ENCODE data around the gene CCDC57. TPM values are rescaled to one million over a fixed set of nuclear protein-coding genes. Genes with fewer than 3 reads are reported as not detected.
"Not testable (repeated sequence)": the region's sequence is repeated elsewhere in the genome, so short reads cannot be mapped to it uniquely, and the experiment has no call there.

Gene CCDC57
- total and polyA plus RNA-seq, 2 of the 4 experiments (the other 2 are of a cell fraction), result 7.3 to 31.3 TPM

DNA sequence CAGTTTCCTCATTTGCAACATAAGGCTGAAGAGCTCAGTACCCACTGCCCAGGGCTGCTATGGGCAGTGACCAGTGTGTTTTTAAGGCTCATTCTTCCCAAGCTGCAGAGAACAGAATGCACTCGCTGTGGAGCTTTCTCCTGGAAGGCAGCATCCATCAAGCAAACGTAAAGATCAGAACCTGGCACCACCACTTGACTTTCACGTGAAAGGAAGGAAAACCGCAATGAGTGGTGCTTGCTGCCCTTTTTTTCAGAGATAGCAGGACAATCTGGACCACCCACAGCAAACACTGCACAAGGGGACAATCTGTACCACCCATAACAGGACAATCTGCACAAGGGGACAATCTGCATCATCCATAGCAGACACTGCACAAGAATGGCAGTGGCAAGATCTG lies 49.7 kb upstream of the CCDC57 start:
- H3K79me1 ChIP-seq (ENCODE audit: low read depth in 1 of 2, low read length in 2 of 2), result peaks cover 29 to 87% of the 10 kb centered on the region in 2 experiments
- no peak for TF ChIP-seq SMC3 (IDR thresholded peaks at IDR 0.05; ENCODE audit: low read depth, low read length)
- H2BK120ac ChIP-seq (ENCODE audit: low read depth, low read length), result no peak overlapping the region
- no peak overlapping the region for H3K27ac ChIP-seq (ENCODE audit: insufficient read depth, low read length)
- no peak overlapping the region for H2AK5ac ChIP-seq (ENCODE audit: low read depth, low read length)
- CTCF ChIA-PET, result no interaction called here
- dilution Hi-C loops (cut with HindIII; ENCODE audit: low sequenced_read_pairs, unreplicated experiment) (no loop called here), in situ Hi-C loops (cut with MboI; ENCODE audit: low sequenced_read_pairs) (no loop called here), intact Hi-C loops (cut with micrococcal nuclease) (no loop called here)
- H2BK5ac ChIP-seq (ENCODE audit: low read depth, low read length, poor library complexity, severe bottlenecking), result no peak overlapping the region
- H3K9me1 ChIP-seq (ENCODE audit: insufficient read depth, low read length), result peaks cover 40% of the 10 kb centered on the region
- H3K14ac ChIP-seq (replicated peaks; ENCODE audit: low read depth, low read length), result no peak overlapping the region
- no peaks in the 10 kb centered on the region for H3K27me3 ChIP-seq (ENCODE audit: control insufficient read depth, insufficient read depth, low read length)
- H3K18ac ChIP-seq (ENCODE audit: low read depth, low read length), result no peak overlapping the region
- no peak overlapping the region for H4K8ac ChIP-seq (ENCODE audit: low read depth in 2 of 2, low read length in 2 of 2)
- H3K4me3 ChIP-seq (ENCODE audit: insufficient read depth, low read depth, low read length), result no peak overlapping the region
- H3K36me3 ChIP-seq (ENCODE audit: control insufficient read depth, insufficient read depth, low read length), result peaks cover 80% of the 10 kb centered on the region
- ATAC-seq (ENCODE audit: low read depth) (no peak), DNase-seq (no peak)
- H4K5ac ChIP-seq (ENCODE audit: low read depth, low read length), result no peak overlapping the region
- no peak overlapping the region for H3K56ac ChIP-seq (ENCODE audit: extremely low read depth, insufficient read depth, low read length)
- no peak overlapping the region for H3K4ac ChIP-seq (ENCODE audit: low read depth, low read length)
- no peak overlapping the region for H2BK15ac ChIP-seq (ENCODE audit: low read depth, low read length)
- no peak overlapping the region for H3K4me2 ChIP-seq (ENCODE audit: low read depth, low read length)
- POLR2A ChIA-PET (ENCODE audit: unreplicated experiment), result no interaction called here
- peaks cover 95% of the 10 kb centered on the region for H4K20me1 ChIP-seq (ENCODE audit: insufficient read depth, low read length)
- no peak overlapping the region for H2BK20ac ChIP-seq (ENCODE audit: low read depth, low read length)
- H2AK9ac ChIP-seq (replicated peaks; ENCODE audit: low read depth, low read length, poor library complexity), result no peak overlapping the region
- no TSS peak for BruUV-seq (replicated peaks)
- H2AFZ ChIP-seq (replicated peaks; ENCODE audit: low read length, poor library complexity), result no peak overlapping the region
- 0 out of 2 replicates have a peak overlapping the region, but pooled peaks have one; percentile 33 for H3K23ac ChIP-seq (ENCODE audit: low read depth, low read length)
- 90% methylated on average over 1 of the region's 4 CpGs; no CpG with 5 or more reads in 1 of the 2 experiments for WGBS, 2 experiments (ENCODE audit: extremely low coverage in 2 of 2, insufficient read length in 1 of 2)
- no peak overlapping the region for H3K9ac ChIP-seq (ENCODE audit: low read depth, low read length)
- no peaks in the 10 kb centered on the region for H3K9me3 ChIP-seq (ENCODE audit: control insufficient read depth, insufficient read depth, low read length)
- H3K4me1 ChIP-seq (ENCODE audit: control insufficient read depth, insufficient read depth, low read length), result peaks cover 12% of the 10 kb centered on the region
- H4K91ac ChIP-seq (ENCODE audit: insufficient read depth, low read depth, low read length), result no peak overlapping the region

DNA sequence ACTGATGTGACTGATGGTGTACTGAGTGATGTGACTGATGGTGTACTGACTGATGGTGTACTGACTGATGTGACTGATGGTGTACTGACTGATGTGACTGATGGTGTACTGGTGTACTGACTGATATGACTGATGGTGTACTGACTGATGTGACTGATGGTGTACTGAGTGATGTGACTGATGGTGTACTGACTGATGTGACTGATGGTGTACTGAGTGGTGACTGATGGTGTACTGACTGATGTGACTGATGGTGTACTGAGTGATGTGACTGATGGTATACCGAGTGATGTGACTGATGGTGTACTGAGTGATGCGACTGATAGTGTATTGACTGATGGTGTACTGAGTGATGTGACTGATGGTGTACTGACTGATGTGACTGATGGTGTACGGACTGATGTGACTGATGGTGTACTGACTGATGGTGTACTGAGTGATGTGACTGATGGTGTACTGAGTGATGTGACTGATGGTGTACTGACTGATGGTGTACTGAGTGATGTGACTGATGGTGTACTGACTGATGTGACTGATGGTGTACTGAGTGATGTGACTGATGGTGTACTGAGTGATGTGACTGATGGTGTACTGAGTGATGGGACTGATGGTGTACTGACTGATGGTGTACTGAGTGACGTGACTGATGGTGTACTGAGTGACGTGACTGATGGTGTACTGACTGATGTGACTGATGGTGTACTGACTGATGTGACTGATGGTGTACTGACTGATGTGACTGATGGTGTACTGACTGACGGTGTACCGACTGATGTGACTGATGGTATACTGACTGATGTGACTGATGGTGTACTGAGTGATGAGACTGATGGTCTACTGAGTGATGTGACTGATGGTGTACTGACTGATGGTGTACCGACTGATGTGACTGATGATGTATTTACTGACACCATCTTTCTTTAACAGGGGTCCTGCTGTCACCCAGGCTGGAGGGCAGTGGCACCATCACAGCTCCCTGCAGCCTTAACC lies 47.6 kb upstream of the CCDC57 start:
- H3K18ac ChIP-seq (ENCODE audit: low read depth, low read length); H3K4ac ChIP-seq (ENCODE audit: low read depth, low read length); H4K5ac ChIP-seq (ENCODE audit: low read depth, low read length); H3K27me3 ChIP-seq (ENCODE audit: control insufficient read depth, insufficient read depth, low read length); intact Hi-C loops (cut with micrococcal nuclease); H2BK20ac ChIP-seq (ENCODE audit: low read depth, low read length); H2AK9ac ChIP-seq (replicated peaks; ENCODE audit: low read depth, low read length, poor library complexity); H2AFZ ChIP-seq (replicated peaks; ENCODE audit: low read length, poor library complexity); in situ Hi-C loops (cut with MboI; ENCODE audit: low sequenced_read_pairs); H3K9me3 ChIP-seq (ENCODE audit: control insufficient read depth, insufficient read depth, low read length); dilution Hi-C loops (cut with HindIII; ENCODE audit: low sequenced_read_pairs, unreplicated experiment); H2BK5ac ChIP-seq (ENCODE audit: low read depth, low read length, poor library complexity, severe bottlenecking); H3K23ac ChIP-seq (ENCODE audit: low read depth, low read length); H3K4me3 ChIP-seq (ENCODE audit: insufficient read depth, low read depth, low read length); H3K9ac ChIP-seq (ENCODE audit: low read depth, low read length); DNase-seq; H3K27ac ChIP-seq (ENCODE audit: insufficient read depth, low read length); H4K91ac ChIP-seq (ENCODE audit: insufficient read depth, low read depth, low read length); H4K8ac ChIP-seq (ENCODE audit: low read depth in 2 of 2, low read length in 2 of 2); ATAC-seq (ENCODE audit: low read depth); H2BK15ac ChIP-seq (ENCODE audit: low read depth, low read length); BruUV-seq (replicated peaks); H3K56ac ChIP-seq (ENCODE audit: extremely low read depth, insufficient read depth, low read length); H3K4me2 ChIP-seq (ENCODE audit: low read depth, low read length); H3K14ac ChIP-seq (replicated peaks; ENCODE audit: low read depth, low read length); H3K4me1 ChIP-seq (ENCODE audit: control insufficient read depth, insufficient read depth, low read length); POLR2A ChIA-PET (ENCODE audit: unreplicated experiment); H2BK120ac ChIP-seq (ENCODE audit: low read depth, low read length); CTCF ChIA-PET: not testable (repeated sequence)
- H2AK5ac ChIP-seq (ENCODE audit: low read depth, low read length), result peak overlapping the region; percentile 4; the same call in 1 of the 2 replicates
- 90% methylated on average over 7 of the region's 8 CpGs; no CpG with 5 or more reads in 1 of the 2 experiments for WGBS, 2 experiments (ENCODE audit: extremely low coverage in 2 of 2, insufficient read length in 1 of 2)
- peaks cover 93% of the 10 kb centered on the region for H4K20me1 ChIP-seq (ENCODE audit: insufficient read depth, low read length)
- H3K9me1 ChIP-seq (ENCODE audit: insufficient read depth, low read length), result peaks cover 23% of the 10 kb centered on the region
- H3K79me1 ChIP-seq (ENCODE audit: low read depth in 1 of 2, low read length in 2 of 2), result peaks cover 33 to 86% of the 10 kb centered on the region in 2 experiments
- peaks cover 79% of the 10 kb centered on the region for H3K36me3 ChIP-seq (ENCODE audit: control insufficient read depth, insufficient read depth, low read length)

Data from IMR-90 (cell line).